Activated naive CD8-positive, alpha-beta T cell treated with anti-CD3 and anti-CD28 coated beads, Interleukin-2, amount 50 U/mL, for 24 hours (primary cell): ENCODE results near the gene POM121C.
"Not testable (repeated sequence)": the region's sequence is repeated elsewhere in the genome, so short reads cannot be mapped to it uniquely, and the experiment has no call there.

Experiments
- ATAC-seq: fragments of 150-1000 bp; cut with Tn5 transposase; one replicate; pipeline ENCODE4 v1.10.0; 2021
- DNase-seq: peaks from one replicate; pipeline ENCODE4 v3.0.0; 2021
- H3K27ac Mint-ChIP-seq: one replicate; pipeline ENCODE4 v1.8.0; 2021; ENCODE audit warnings: mild to moderate bottlenecking, mixed read lengths
- H3K27me3 Mint-ChIP-seq: one replicate; pipeline ENCODE4 v1.8.0; 2021; ENCODE audit warnings: mixed read lengths
- H3K36me3 Mint-ChIP-seq: one replicate; pipeline ENCODE4 v1.8.0; 2021; ENCODE audit warnings: low read depth, mixed read lengths
- H3K4me1 Mint-ChIP-seq: one replicate; pipeline ENCODE4 v1.8.0; 2021; ENCODE audit warnings: mixed read lengths
- H3K4me3 Mint-ChIP-seq: one replicate; pipeline ENCODE4 v1.8.0; 2021; ENCODE audit warnings: mild to moderate bottlenecking, moderate library complexity, mixed read lengths
- H3K9me3 Mint-ChIP-seq: one replicate; pipeline ENCODE4 v1.8.0; 2021; ENCODE audit warnings: mixed read lengths

The POM121C gene

DNA sequence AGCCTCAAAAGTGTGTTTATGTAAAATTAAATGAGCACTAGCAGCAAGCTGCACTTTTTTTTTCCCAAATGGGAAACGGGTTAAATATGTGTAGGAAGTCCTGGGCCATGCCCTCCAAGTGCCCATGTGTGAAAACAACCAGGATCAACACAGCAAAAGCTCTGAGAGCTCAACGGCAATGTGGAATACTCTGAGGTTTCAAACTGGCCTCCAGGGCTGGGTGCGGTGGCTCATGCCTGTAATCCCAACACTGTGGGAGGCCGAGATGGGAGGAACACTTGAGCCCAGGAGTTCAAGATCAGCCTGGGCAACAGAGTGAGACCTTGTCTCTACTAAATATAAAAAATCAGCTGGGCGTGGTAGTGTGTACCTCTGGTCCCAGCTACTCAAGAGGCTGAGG lies 28.1 kb downstream of the POM121C start:
- not testable (repeated sequence) for H3K27ac Mint-ChIP-seq, ATAC-seq, DNase-seq, H3K27me3 Mint-ChIP-seq, H3K9me3 Mint-ChIP-seq, H3K4me3 Mint-ChIP-seq, H3K36me3 Mint-ChIP-seq, H3K4me1 Mint-ChIP-seq

DNA sequence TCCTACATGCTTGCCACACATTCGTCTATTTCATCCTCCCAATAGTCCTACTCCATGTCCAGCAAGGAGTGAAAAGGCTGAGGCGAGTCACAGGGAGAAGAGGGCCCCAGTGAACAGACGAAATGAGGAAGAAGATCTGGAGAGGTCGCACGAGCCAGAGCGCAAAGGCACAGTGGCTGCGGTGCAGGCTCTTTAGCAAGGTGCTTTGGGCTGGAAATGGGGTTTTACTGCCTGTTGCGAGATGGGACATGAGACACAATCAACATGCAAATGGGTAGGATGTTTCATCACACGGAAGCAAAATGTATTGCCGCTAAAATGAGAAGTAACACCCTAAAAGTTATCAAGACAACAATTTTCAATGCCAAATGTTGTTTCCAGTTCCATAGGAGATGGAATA lies 29.7 kb downstream of the POM121C start:
- ATAC-seq, result not testable (repeated sequence)

DNA sequence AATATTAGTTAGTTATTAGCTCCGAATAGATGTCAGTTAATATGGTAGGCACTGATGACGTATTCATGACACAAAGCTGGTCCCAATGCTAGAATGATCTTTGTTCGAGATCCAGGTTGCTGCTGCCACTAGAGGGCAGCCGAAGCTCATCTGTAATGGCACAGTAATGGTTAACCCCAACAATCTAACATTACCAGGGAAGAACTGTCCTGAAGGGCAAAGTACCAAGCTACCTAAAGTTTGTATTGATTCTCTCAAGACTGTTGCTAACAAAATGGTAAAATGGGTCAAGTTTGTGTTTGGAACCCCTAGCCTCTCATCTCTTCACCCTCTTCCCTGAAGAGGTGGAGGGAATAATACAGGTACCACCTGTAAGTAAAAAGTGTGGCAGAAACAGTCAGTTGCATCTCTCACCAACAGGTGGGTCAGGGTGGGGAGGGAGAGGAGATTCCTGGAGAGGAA lies 33.6 kb downstream of the POM121C start:
- H3K27ac Mint-ChIP-seq, H3K9me3 Mint-ChIP-seq, H3K27me3 Mint-ChIP-seq, H3K4me1 Mint-ChIP-seq, H3K36me3 Mint-ChIP-seq, H3K4me3 Mint-ChIP-seq, DNase-seq: not testable (repeated sequence)
- ATAC-seq, result peak; percentile 83

More for the DNA sequence above, 29.7 kb downstream of the POM121C start:
- not testable (repeated sequence) for H3K4me3 Mint-ChIP-seq, DNase-seq, H3K27me3 Mint-ChIP-seq, H3K9me3 Mint-ChIP-seq, H3K36me3 Mint-ChIP-seq, H3K4me1 Mint-ChIP-seq, H3K27ac Mint-ChIP-seq

DNA sequence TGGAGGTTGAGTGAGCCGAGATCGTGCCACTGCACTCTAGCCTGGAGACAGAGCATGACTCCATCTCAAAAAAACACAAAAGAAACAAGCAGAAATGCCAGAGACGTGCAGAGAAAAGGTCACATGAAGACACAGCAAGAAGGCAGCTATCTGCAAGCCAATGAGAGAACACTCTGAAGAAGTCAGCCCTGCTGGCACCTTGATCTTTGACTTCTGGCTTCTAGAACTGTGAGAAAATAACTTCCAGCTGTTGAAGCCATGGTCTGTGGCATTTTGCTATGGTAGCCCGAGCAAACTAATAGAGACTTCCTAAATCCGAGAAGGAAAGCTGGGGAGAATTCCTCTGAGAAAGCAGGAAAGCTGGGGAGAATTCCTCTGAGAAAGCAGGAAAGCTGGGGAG lies 36.2 kb downstream of the POM121C start:
- not testable (repeated sequence) for H3K27me3 Mint-ChIP-seq, H3K27ac Mint-ChIP-seq, H3K9me3 Mint-ChIP-seq, DNase-seq, H3K4me3 Mint-ChIP-seq, ATAC-seq, H3K36me3 Mint-ChIP-seq, H3K4me1 Mint-ChIP-seq

DNA sequence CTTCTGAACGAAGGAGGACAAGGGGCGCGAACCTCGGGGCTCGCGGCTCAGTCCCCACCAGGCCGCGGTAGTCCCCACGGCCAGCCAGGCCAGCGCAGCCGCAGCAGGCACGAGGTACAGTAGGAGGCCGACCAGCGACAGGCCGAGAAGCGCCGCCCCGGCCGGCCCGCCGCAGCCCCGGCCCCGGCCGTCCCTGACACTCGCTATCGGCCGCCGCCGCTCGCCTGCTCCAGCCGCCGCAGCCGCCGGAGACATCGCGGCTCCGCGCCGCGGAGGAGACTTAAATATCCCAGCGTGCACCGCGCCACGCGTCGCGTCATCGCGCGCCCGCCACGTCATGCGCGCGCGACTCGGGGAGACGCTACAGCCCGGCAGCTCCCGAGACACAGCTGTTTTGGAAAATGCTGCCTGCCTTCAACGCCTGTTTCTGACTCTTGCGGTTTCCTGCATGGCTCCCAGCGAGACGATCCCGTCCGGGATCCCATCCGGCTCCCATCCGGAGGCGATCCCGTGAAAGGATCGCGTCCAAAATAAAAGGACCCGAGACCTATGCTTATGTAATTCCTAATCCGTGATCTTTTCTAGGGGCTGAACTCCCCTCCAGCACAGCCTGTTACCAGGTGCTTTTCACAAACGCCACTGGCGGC lies 43.5 kb downstream of the POM121C start:
- not testable (repeated sequence) for H3K27me3 Mint-ChIP-seq, H3K4me1 Mint-ChIP-seq, H3K9me3 Mint-ChIP-seq
- Mint-ChIP-seq H3K4me3 (peak overlapping the region; percentile 87), H3K36me3 (peaks cover 25% of the 10 kb centered on the region), H3K27ac (peak overlapping the region; percentile 90)
- DNase-seq, result peak; percentile 32
- ATAC-seq, result peak; percentile 95

DNA sequence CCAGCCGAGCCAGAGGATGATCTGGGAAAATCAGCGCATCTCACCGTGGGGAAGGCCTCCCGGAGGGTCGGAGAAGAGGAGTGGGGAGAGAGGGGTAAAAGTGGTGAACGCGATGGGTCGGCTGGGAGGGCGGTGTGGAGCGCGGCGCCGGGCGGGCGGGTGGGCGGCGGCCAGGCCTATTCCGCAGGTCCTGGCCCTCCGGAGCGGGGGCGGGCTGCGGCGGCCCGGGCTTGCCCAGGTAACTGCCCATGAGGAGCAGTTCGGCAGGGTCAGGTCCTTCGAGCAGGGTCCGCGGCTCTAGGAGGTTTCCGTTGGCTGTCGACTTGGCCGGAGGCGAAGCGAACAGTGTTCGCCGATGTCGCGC lies 44.0 kb downstream of the POM121C start:
- not testable (repeated sequence) for H3K4me1 Mint-ChIP-seq, H3K9me3 Mint-ChIP-seq, H3K27me3 Mint-ChIP-seq, DNase-seq
- Mint-ChIP-seq H3K36me3 (peaks cover 26% of the 10 kb centered on the region), H3K4me3 (peak overlapping the region; percentile 81), H3K27ac (peak overlapping the region; percentile 85)
- peak; percentile 47 for ATAC-seq

DNA sequence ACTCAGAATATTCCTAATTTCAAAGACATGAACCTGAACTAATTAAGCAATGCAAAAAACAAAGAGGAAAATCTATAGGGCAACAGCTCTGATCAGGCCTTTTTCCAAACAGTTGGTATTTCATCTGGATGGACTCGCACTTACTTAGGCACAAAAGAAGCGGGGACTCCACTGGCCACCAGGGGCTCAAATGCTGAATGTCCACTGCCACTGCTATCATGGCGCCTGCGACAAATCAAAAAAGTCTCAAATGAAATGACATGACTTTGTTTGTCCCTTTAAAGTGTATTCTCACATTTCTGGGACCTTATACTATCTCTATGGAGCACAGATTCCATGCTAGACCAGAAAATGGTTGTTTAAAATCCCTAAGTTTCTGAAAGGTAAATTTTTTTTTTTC lies 47.1 kb downstream of the POM121C start:
- H3K9me3 Mint-ChIP-seq, H3K27ac Mint-ChIP-seq, H3K4me3 Mint-ChIP-seq, DNase-seq, ATAC-seq, H3K27me3 Mint-ChIP-seq: not testable (repeated sequence)
- peaks cover 48% of the 10 kb centered on the region for H3K36me3 Mint-ChIP-seq
- peaks cover 18% of the 10 kb centered on the region for H3K4me1 Mint-ChIP-seq

DNA sequence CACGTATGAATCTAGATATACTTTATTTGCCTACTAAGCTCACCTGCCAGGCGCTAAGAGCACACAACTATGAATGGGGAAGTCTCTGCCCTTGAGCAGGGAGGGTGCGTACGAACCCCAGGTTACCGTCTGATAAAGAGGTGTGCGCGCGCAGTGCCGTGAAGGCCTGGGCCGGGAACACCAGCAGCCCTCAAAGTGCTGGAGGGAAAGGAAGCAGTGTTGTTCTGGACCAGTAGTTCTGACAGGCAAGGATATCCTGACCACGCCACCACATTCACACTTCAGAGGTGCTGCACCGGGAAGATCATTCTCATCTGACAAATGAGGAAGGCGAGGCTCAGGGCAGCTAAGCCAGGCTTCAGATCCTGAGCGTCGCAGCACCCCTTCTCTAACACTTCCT lies 62.6 kb downstream of the POM121C start:
- not testable (repeated sequence) for H3K27me3 Mint-ChIP-seq, H3K9me3 Mint-ChIP-seq, H3K4me1 Mint-ChIP-seq, ATAC-seq, DNase-seq, H3K4me3 Mint-ChIP-seq, H3K27ac Mint-ChIP-seq
- H3K36me3 Mint-ChIP-seq, result peaks cover 14% of the 10 kb centered on the region

DNA sequence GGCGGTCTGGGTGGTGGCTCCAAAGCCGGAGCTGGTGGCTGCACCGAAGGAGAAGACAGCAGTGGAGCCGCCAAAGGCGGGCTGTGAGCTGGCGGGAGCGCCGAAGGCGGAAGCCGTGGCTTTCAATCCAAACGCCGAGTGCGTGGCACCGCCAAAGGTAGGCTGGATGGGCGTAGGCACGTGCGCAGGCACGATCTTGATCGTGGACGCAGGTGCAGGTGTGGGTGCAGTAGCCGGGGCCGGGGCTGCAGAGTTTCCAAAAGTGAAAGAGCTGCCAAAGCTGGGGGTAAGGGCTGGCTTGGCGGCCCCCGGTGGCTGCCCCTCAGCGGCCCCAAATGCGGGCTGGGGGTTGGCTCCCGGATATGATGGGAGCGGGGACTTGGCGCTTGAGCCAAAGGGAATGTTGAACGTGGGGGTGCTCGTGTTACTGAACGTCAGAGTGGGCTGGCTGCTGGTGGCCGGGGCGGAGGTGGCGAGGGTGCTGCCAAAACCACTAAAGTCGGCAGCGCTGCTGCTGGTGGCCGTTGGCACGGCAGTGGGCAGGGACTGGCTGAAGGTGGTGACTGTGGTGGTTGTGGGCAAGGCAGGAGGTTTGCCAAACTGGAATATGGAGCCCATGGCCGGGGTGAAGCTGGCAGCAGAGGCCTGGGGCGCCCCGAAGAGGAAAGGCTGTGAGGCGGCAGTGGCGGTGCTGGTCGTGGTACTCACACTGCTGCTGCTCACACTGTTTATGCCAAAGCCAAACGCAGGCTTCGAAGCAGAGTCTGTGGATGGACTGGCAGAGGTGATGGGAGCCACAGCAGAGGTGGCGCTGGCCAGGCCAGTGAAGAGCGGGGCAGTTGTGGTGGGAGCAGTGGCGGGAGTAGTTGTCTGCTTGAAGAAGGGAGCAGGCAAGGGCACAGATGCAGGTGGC lies 64.0 kb downstream of the POM121C start:
- not testable (repeated sequence) for H3K4me3 Mint-ChIP-seq, H3K27me3 Mint-ChIP-seq, ATAC-seq, DNase-seq, H3K9me3 Mint-ChIP-seq, H3K27ac Mint-ChIP-seq, H3K4me1 Mint-ChIP-seq
- peaks cover 14% of the 10 kb centered on the region for H3K36me3 Mint-ChIP-seq

DNA sequence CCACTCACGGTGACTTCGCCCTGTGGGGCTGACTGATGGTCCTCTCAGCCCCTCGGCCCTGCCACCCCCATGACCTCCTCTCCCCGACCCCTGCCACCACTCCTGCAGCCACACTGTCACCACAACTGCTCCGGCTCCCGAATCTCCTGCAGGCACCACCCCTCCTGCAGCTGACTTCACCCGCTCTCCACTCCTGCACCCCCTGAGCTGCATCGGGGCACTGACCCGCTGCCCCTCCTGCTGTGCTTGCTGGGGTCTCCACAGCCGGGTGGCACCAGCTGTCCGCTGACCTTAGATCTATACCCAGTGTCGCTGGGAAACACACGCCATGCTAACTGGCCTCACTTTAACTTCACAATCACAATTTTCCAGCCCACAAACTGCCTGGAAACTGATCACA lies 65.9 kb downstream of the POM121C start:
- ATAC-seq, H3K9me3 Mint-ChIP-seq, H3K4me3 Mint-ChIP-seq, DNase-seq, H3K27me3 Mint-ChIP-seq, H3K4me1 Mint-ChIP-seq: not testable (repeated sequence)
- peaks cover 14% of the 10 kb centered on the region for H3K36me3 Mint-ChIP-seq
- H3K27ac Mint-ChIP-seq, result peak overlapping the region; percentile 56

DNA sequence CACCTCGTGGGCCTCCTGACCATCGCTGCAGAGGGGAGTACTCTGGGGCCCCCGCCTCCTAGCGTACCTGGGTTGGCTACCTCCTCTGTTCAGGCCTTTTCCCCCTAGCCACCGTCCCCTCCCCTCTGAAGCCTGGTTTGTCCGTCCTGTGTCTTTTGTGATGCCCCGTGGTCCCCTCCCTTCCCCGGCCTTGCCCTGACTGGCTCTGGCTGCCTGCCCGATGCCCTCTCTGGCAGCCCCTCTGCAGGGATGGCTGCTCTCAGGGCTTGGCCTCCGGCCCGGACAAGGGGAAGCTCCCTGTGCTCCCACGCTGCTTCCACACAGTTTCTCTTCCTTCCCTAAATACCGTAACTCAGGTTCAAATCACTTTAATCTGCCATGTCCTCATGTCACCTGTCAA lies 66.4 kb downstream of the POM121C start:
- H3K27ac Mint-ChIP-seq, ATAC-seq, H3K27me3 Mint-ChIP-seq, DNase-seq, H3K4me3 Mint-ChIP-seq, H3K9me3 Mint-ChIP-seq, H3K4me1 Mint-ChIP-seq: not testable (repeated sequence)
- peaks cover 15% of the 10 kb centered on the region for H3K36me3 Mint-ChIP-seq

DNA sequence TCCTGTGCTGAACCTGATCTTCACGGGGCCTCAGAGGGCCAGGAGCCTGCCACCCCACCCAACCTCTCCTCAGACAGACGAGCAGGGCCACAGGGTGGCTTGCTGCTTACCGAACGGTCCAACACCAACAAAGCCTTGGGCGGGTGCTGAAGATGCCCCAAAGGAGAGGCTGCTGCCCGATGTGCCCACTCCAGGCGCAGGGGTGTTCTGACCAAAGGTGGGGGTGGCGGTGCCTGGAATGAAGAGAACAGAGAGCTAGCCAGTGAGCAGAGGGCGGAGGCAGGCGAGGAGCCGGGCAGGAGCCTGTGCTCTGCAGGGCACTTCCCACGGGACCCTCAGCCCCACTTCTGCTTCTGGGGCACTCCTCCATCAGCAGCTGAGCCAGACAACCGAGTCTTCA lies 66.9 kb downstream of the POM121C start:
- H3K4me3 Mint-ChIP-seq, H3K27me3 Mint-ChIP-seq, H3K4me1 Mint-ChIP-seq, H3K27ac Mint-ChIP-seq, DNase-seq, ATAC-seq, H3K9me3 Mint-ChIP-seq: not testable (repeated sequence)
- H3K36me3 Mint-ChIP-seq, result peaks cover 12% of the 10 kb centered on the region

DNA sequence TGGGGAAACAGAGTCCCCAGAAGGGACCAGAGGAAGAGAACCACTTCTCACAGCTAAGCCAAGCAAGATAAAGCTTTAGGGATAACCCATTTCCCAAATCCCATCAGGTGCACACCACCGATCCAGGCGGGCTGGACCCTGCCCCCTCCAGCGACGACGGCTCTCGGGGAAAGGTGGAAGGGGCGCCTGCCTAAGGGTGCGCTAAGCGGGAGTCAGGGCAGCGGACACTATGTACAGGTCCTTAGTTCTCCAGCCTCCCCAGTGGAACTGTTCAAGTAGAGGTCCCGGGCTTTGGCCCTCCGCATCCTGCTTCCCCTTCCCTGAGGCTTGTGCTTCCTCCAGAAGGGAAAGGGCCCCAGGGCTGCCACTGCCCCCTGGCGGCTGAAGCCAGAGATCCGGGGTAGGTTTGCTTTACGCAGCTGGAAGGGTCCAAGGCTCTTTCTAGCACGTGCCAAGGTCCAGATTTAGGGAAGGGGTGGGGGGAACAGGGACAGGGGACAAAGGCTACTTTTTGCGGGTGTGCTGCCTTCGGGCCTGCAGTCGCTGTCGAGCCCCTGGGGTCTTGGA lies 67.7 kb downstream of the POM121C start:
- H3K27me3 Mint-ChIP-seq, ATAC-seq, H3K9me3 Mint-ChIP-seq, H3K4me3 Mint-ChIP-seq, H3K27ac Mint-ChIP-seq, DNase-seq, H3K4me1 Mint-ChIP-seq: not testable (repeated sequence)
- peaks cover 12% of the 10 kb centered on the region for H3K36me3 Mint-ChIP-seq

DNA sequence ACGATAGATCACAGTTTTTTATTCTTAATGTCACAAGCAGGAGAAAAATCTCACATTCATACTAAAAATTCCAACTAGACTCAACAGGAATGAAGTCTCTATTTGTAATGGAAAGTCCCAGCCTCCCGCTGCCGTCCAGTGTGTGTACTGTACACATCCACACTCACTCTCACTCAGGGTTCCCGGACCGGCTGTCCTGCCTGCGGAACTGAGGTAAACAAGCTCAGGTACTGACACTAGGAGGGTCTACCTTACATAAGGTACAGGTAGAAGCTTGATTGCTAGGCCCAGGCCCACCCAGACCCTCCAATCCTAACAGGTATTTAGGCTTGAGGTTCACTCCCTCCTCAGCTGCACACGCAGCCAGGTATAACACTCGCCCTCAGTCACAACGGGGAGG lies 69.3 kb downstream of the POM121C start:
- not testable (repeated sequence) for H3K4me1 Mint-ChIP-seq

DNA sequence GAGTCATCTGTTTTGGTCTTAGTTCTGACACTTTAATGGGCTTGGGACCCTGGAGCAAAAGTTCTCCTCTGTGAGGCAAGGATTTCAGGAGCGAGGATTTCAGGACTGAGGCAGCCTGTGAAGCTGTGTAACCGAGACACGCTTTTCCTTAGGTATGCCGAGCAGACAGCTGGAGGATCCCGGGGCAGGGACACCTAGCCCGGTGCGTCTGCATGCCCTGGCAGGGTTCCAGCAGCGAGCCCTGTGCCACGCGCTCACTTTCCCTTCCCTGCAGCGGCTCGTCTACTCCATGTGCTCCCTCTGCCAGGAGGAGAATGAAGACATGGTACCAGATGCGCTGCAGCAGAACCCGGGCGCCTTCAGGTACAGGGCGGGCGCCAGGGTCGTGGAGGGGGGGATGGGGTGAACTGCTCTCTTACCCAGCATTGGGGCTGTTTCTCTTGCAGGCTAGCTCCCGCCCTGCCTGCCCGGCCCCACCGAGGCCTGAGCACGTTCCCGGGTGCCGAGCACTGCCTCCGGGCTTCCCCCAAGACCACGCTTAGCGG lies 70.2 kb downstream of the POM121C start:
- H3K27me3 Mint-ChIP-seq, H3K27ac Mint-ChIP-seq, H3K36me3 Mint-ChIP-seq, H3K4me1 Mint-ChIP-seq, ATAC-seq, H3K9me3 Mint-ChIP-seq, DNase-seq, H3K4me3 Mint-ChIP-seq: not testable (repeated sequence)

More for the DNA sequence above, 69.3 kb downstream of the POM121C start:
- H3K27ac Mint-ChIP-seq, H3K9me3 Mint-ChIP-seq, DNase-seq, ATAC-seq, H3K27me3 Mint-ChIP-seq, H3K4me3 Mint-ChIP-seq: not testable (repeated sequence)
- peaks cover 12% of the 10 kb centered on the region for H3K36me3 Mint-ChIP-seq
